ENCODE results near the gene HEY2.

The HEY2 gene

GRCh38 chr6:125745281-125746018 is 4.0 kb upstream of the HEY2 start:
- no peak for ATAC-seq
- TF ChIP-seq OSR1 (CRISPR knock-in tag; IDR thresholded peaks at IDR 0.05), result no peak
- no peak for TF ChIP-seq ISL1 (CRISPR knock-in tag; IDR thresholded peaks at IDR 0.05)
- TF ChIP-seq SNAI2 (CRISPR knock-in tag; IDR thresholded peaks at IDR 0.05), result no peak
- no peak for TF ChIP-seq TSHZ2 (CRISPR knock-in tag; IDR thresholded peaks at IDR 0.05)
- no peak for TF ChIP-seq ZC3H10 (CRISPR knock-in tag; IDR thresholded peaks at IDR 0.05)
- no peak for TF ChIP-seq ZFP30 (CRISPR knock-in tag; IDR thresholded peaks at IDR 0.05)
- no peak for TF ChIP-seq BACH2 (CRISPR knock-in tag; IDR thresholded peaks at IDR 0.05; ENCODE audit: borderline replicate concordance)
- no peak for TF ChIP-seq ARNTL (CRISPR knock-in tag; IDR thresholded peaks at IDR 0.05; ENCODE audit: borderline replicate concordance, low read depth)
- TF ChIP-seq TCF4 (CRISPR knock-in tag; IDR thresholded peaks at IDR 0.05; ENCODE audit: borderline replicate concordance), result no peak
- TF ChIP-seq CREB5 (CRISPR knock-in tag; IDR thresholded peaks at IDR 0.05; ENCODE audit: low read depth), result no peak

DNA sequence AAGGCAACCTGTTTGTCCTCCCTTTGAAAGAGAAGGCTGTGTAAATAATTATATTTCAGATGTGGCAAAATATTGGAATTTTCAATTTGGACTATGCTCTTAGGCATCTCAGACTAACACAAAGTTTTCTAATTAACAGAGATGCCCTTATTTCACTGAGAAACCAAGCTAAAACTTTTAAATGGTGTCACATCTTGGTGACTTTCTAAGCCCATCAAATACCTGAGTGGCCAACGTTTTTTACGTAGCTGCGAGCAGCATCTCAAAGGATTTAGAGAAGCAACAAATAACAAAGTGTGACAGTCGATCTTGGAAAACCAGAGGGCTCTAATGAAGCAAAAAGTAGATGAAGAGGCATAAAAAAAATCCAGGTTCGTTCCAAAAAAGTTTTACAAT is 3.4 kb upstream of the HEY2 start:
- ATAC-seq, result no peak
- TF ChIP-seq PATZ1 (CRISPR knock-in tag; IDR thresholded peaks at IDR 0.05; ENCODE audit: borderline replicate concordance), result no peak
- TF ChIP-seq CREB5 (CRISPR knock-in tag; IDR thresholded peaks at IDR 0.05; ENCODE audit: low read depth), result no peak
- TF ChIP-seq ISL1 (CRISPR knock-in tag; IDR thresholded peaks at IDR 0.05), result no peak
- TF ChIP-seq SNAI2 (CRISPR knock-in tag; IDR thresholded peaks at IDR 0.05), result no peak
- TF ChIP-seq TOX (CRISPR knock-in tag; IDR thresholded peaks at IDR 0.05; ENCODE audit: borderline replicate concordance), result no peak
- no peak for TF ChIP-seq ZNF8 (CRISPR knock-in tag; IDR thresholded peaks at IDR 0.05)
- no peak for TF ChIP-seq ZFP30 (CRISPR knock-in tag; IDR thresholded peaks at IDR 0.05)
- TF ChIP-seq ZNF70 (CRISPR knock-in tag; IDR thresholded peaks at IDR 0.05), result no peak
- TF ChIP-seq PPARA (CRISPR knock-in tag; IDR thresholded peaks at IDR 0.05; ENCODE audit: borderline replicate concordance), result no peak
- no peak for TF ChIP-seq ZNF565 (CRISPR knock-in tag; conservative IDR thresholded peaks at IDR 0.05; ENCODE audit: low read depth)
- no peak for TF ChIP-seq ZFP3 (CRISPR knock-in tag; IDR thresholded peaks at IDR 0.05)
- TF ChIP-seq TCF4 (CRISPR knock-in tag; IDR thresholded peaks at IDR 0.05; ENCODE audit: borderline replicate concordance), result no peak
- no peak for TF ChIP-seq TSHZ2 (CRISPR knock-in tag; IDR thresholded peaks at IDR 0.05)
- no peak for TF ChIP-seq BACH2 (CRISPR knock-in tag; IDR thresholded peaks at IDR 0.05; ENCODE audit: borderline replicate concordance)
- TF ChIP-seq OSR1 (CRISPR knock-in tag; IDR thresholded peaks at IDR 0.05), result no peak
- no peak for TF ChIP-seq GLIS3 (CRISPR knock-in tag; IDR thresholded peaks at IDR 0.05)
- TF ChIP-seq ARNTL (CRISPR knock-in tag; IDR thresholded peaks at IDR 0.05; ENCODE audit: borderline replicate concordance, low read depth), result no peak
- no peak for TF ChIP-seq POU6F1 (CRISPR knock-in tag; IDR thresholded peaks at IDR 0.05; ENCODE audit: borderline replicate concordance, low read depth)
